Ovary (tissue), 9 donors: Measurements from ENCODE around the gene PCBP2. TPM values are rescaled to one million over a fixed set of nuclear protein-coding genes. Genes with fewer than 3 reads are reported as not detected.

Experiments used
- DNase-seq, 5 donors: peaks; one replicate each; pipeline ENCODE4 v3.0.0-alpha.2; 2019 to 2020
- H3K27ac ChIP-seq, 2 donors: fragments of 200-600 bp; one replicate each; pipeline versions ENCODE4 v1.5.1 to v1.8.0; 2019 to 2022
- H3K27me3 ChIP-seq: fragments of 200-600 bp; one replicate; pipeline ENCODE4 v1.8.0; 2022
- H3K36me3 ChIP-seq: fragments of 200-600 bp; sonication (generic); one replicate; pipeline ENCODE4 v1.5.1; 2019
- H3K4me1 ChIP-seq: one replicate; pipeline ENCODE4 v1.8.1; 2013; ENCODE audit warnings: mild to moderate bottlenecking, moderate library complexity; ENCODE audit not compliant: insufficient read depth
- H3K4me3 ChIP-seq: fragments of 200-600 bp; sonication (generic); one replicate; pipeline ENCODE4 v1.5.1; 2017
- H3K9me3 ChIP-seq, 2 donors: fragments of 200-600 bp in 1 of 2; sonication (generic) in 1 of 2; one replicate each; pipeline versions ENCODE4 v1.5.1 to v1.8.1; 2013 to 2019; ENCODE audit warnings: mild to moderate bottlenecking in 1 of 2, moderate library complexity in 1 of 2
- EP300 ChIP-seq: sonication (generic); formaldehyde crosslinking; IDR thresholded peaks from one replicate; pipeline ENCODE4 v1.6.1; 2017; ENCODE audit warnings: antibody characterized with exemption
- POLR2A ChIP-seq: fragments of 450-650 bp; IDR thresholded peaks from one replicate; pipeline ENCODE4 v1.6.1; 2017; ENCODE audit warnings: antibody characterized with exemption, mild to moderate bottlenecking, moderate library complexity
- WGBS, 3 donors: extraction: QIAGEN DNeasy Blood & Tissue Kit in 1 of 3; methylation state at CpG; one replicate each; pipeline versions ENCODE4 v1.1.5 to v1.1.7; 2013 to 2017; 5-methylcytosine and 5-hydroxymethylcytosine counted together
- intact Hi-C, 4 donors: fragments of 100-400 bp; cut with DNase I; formaldehyde crosslinking; loops; one replicate each; pipeline versions ENCODE4 v1.11.0 to v1.15.1; 2022 to 2023
- polyA plus RNA-seq, 2 donors: library from polyadenylated mRNA; stranded (reverse); fragments of 200-250 nt in 1 of 2; fragments of 350-450 nt in 1 of 2; fragmentation: Illumina TruSeq in 1 of 2; extraction: RNeasy Lipid Tissue Mini Kit (QIAGEN cat#74804) in 1 of 2; gene quantifications; one replicate each; pipeline ENCODE4 v1.2.3, GENCODE V29; 2013 to 2014
- small RNA-seq: library from RNA; depleted of rRNA; stranded (forward); fragments of <200 nt; gene quantifications from one replicate; pipeline ENCODE3, GENCODE V24; 2016
- total RNA-seq, 7 donors: library from RNA; depleted of rRNA in 2 of 7; stranded (reverse); fragments of >200 nt in 2 of 7; fragmentation: NEBNext Ultra II Directional in 3 of 7; extraction: Animal tissue kit (Norgen Biotek cat#: 25700) in 3 of 7; gene quantifications; one replicate each; pipeline versions ENCODE4 v1.1.0 to v1.2.4, GENCODE V29; 2016 to 2023
- TF ChIP-seq, protein P1 (sequence below), 3 donors: fragments of 450-650 bp in 2 of 3; fragments of 200-600 bp in 1 of 3; IDR thresholded peaks; one replicate each; pipeline versions ENCODE4 v1.5.1 to v1.8.0; 2016 to 2022; ENCODE audit warnings: antibody characterized with exemption in 3 of 3, mild to moderate bottlenecking in 1 of 3
- donor health status: DM: no; HTN: no; CAD: no; lungs with moderate emphysema.
- donor health status: DM: no; HTN: no; CAD: no.
- donor health status: Bipolar disorder and iron deficiency.
- donor health status: DM: yes; HTN: yes; CAD: no.
- donor health status: DM: no; HTN: no; CAD: no.
- donor health status: DM: yes; HTN: yes; CAD: no.

The PCBP2 gene
- total and polyA plus RNA-seq, 9 donors, result 413 to 1,354 (median 948) TPM

DNA sequence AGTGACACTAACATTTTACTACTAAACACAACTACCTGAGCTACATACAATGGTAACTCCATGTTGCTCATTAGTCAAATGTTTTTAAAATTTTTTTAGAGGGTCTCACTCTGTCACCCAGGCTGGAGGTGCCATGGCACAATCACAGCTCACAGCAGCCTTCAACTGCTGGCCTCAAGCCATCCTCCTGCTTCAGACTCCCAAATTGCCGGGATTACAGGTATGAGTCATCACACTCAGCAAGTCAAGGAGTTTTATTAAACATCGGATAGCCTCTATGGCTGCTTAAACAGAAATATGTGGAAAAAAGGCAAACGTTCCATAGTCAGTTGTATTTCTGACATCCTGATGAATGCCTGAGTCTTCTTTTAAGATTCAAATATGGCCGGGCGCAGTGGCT is 66.5 kb downstream of the PCBP2 start:
- Histone ChIP-seq H3K4me3 (no peak overlapping the region), H3K27me3 (no peaks in the 10 kb centered on the region), H3K27ac (no peak overlapping the region), H3K4me1 (no peaks in the 10 kb centered on the region), H3K9me3 (no peaks in the 10 kb centered on the region), H3K36me3 (no peaks in the 10 kb centered on the region)
- intact Hi-C loops, result no loop called here
- no peak for DNase-seq
- WGBS, 3 donors, result 49 to 61% (median 60%) methylated on average over 5 of the region's 5 CpGs
- no peak for TF ChIP-seq POLR2A
- TF ChIP-seq EP300, result no peak
- TF ChIP-seq, protein P1, sequence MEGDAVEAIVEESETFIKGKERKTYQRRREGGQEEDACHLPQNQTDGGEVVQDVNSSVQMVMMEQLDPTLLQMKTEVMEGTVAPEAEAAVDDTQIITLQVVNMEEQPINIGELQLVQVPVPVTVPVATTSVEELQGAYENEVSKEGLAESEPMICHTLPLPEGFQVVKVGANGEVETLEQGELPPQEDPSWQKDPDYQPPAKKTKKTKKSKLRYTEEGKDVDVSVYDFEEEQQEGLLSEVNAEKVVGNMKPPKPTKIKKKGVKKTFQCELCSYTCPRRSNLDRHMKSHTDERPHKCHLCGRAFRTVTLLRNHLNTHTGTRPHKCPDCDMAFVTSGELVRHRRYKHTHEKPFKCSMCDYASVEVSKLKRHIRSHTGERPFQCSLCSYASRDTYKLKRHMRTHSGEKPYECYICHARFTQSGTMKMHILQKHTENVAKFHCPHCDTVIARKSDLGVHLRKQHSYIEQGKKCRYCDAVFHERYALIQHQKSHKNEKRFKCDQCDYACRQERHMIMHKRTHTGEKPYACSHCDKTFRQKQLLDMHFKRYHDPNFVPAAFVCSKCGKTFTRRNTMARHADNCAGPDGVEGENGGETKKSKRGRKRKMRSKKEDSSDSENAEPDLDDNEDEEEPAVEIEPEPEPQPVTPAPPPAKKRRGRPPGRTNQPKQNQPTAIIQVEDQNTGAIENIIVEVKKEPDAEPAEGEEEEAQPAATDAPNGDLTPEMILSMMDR (IDR thresholded peaks at IDR 0.05), result no peak

- Histone ChIP-seq H3K27me3 (no peaks in the 10 kb centered on the region), H3K36me3 (no peaks in the 10 kb centered on the region), H3K9me3 (no peaks in the 10 kb centered on the region), H3K27ac (no peak overlapping the region), H3K4me3 (no peak overlapping the region), H3K4me1 (no peaks in the 10 kb centered on the region)
- 90 to 94% (median 92%) methylated on average over 3 of the region's 3 CpGs for WGBS, 3 donors
- intact Hi-C loops, result no loop called here
- no peak for DNase-seq
- no peak for TF ChIP-seq EP300
- TF ChIP-seq, protein P1 (IDR thresholded peaks at IDR 0.05), result no peak
- TF ChIP-seq POLR2A, result no peak
Measured at GRCh38 chr12:53523131-53523530, 71.2 kb downstream of the PCBP2 start.

DNA sequence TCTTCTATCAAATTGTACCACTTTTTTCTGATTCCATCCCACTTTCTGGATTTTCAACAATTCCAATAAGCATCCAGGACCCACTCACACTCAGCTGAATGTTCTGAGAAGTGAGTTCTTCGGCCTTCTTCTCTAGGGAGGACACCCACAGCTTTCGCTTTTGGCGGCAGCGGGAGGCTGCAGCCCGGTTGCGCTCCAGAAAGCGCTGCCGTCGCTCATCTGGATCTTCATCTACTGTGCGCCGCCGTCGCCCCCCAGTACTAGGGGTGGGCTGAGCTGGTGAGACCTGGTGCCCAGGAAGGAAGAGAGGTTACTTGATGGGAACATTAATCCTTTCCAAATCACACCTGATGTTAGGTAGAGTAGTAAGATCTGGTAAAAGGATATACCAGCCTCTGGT is 72.6 kb downstream of the PCBP2 start:
- Histone ChIP-seq H3K27ac (no peak overlapping the region), H3K4me3 (no peak overlapping the region), H3K27me3 (no peaks in the 10 kb centered on the region), H3K9me3 (no peaks in the 10 kb centered on the region), H3K36me3 (no peaks in the 10 kb centered on the region), H3K4me1 (no peaks in the 10 kb centered on the region)
- TF ChIP-seq EP300 (no peak), POLR2A (no peak)
- TF ChIP-seq, protein P1 (IDR thresholded peaks at IDR 0.05), result no peak
- no peak for DNase-seq
- 91 to 97% (median 96%) methylated on average over 13 of the region's 13 CpGs for WGBS, 3 donors
- intact Hi-C loops, result no loop called here

DNA sequence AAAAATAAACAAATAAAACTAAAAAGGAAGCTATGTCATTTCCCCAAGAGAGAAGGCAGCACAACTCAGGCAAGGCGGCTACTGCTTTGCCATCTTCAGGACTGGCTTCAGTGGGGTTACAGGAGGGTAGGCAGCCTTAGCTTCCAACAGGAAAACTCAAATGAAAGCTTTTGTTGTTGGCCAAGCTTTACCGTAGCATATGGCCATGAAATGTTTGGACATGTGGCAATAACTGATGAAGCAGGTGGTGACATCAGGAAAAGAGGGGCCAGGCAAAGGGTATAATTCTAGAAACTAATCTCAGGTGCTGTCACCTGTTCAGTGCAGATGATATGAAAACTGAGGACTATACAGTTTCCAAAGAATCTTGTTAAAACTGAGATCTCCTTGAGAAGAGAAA is 78.2 kb downstream of the PCBP2 start:
- H3K27me3 ChIP-seq, result no peaks in the 10 kb centered on the region
- TF ChIP-seq POLR2A, result no peak
- TF ChIP-seq EP300, result no peak
- TF ChIP-seq, protein P1 (IDR thresholded peaks at IDR 0.05), result no peak
- no peak overlapping the region for H3K4me3 ChIP-seq
- H3K9me3 ChIP-seq, result no peaks in the 10 kb centered on the region
- no peak overlapping the region for H3K27ac ChIP-seq
- DNase-seq, result no peak
- no peaks in the 10 kb centered on the region for H3K36me3 ChIP-seq
- 91 to 98% (median 96%) methylated on average over 2 of the region's 2 CpGs for WGBS, 3 donors
- no peaks in the 10 kb centered on the region for H3K4me1 ChIP-seq
- intact Hi-C loops, result no loop called here

Small RNAs within 50 kb of the gene (small RNA-seq; reads per million reads assigned to genes)
- not detected for gene AC023509.3

Other genes starting within 250 kb of the PCBP2 start
- 1 to 10 TPM in 6 of 7 donors, under 1 TPM in 1; 0.96 to 2.9 (median 1.7) TPM for gene ITGB7, start 244.9 kb upstream of the PCBP2 start, total RNA-seq
- gene ITGB7, start 244.9 kb upstream of the PCBP2 start, polyA plus RNA-seq, result 1 to 10 TPM in 1 of 2 donors, under 1 TPM in 1; 0.45 to 3.1 TPM
- 10 to 100 TPM in 6 of 7 donors, 1 to 10 TPM in 1; 8.7 to 37.0 (median 31.7) TPM for gene RARG, start 219.9 kb upstream of the PCBP2 start, total RNA-seq
- 10 to 100 TPM; 18.8 to 22.0 TPM for gene RARG, start 219.9 kb upstream of the PCBP2 start, polyA plus RNA-seq
- 1 to 10 TPM in 1 of 7 donors, under 1 TPM in 6; 0.11 to 1.6 (median 0.24) TPM for gene ESPL1, start 183.8 kb upstream of the PCBP2 start, total RNA-seq
- under 1 TPM; 0.37 to 0.40 TPM for gene ESPL1, start 183.8 kb upstream of the PCBP2 start, polyA plus RNA-seq
- 1,000 to 10,000 TPM in 2 of 7 donors, 100 to 1,000 TPM in 5; 603 to 1,792 (median 728) TPM for gene PFDN5, start 156.6 kb upstream of the PCBP2 start, total RNA-seq
- gene PFDN5, start 156.6 kb upstream of the PCBP2 start, polyA plus RNA-seq, result 1,000 to 10,000 TPM; 1,635 to 1,700 TPM
- 10 to 100 TPM; 45.3 to 80.3 (median 57.8) TPM for gene MYG1, start 152.4 kb upstream of the PCBP2 start, total RNA-seq
- 10 to 100 TPM; 29.9 to 75.5 TPM for gene MYG1, start 152.4 kb upstream of the PCBP2 start, polyA plus RNA-seq
- gene AAAS, start 130.5 kb upstream of the PCBP2 start, total RNA-seq, result 10 to 100 TPM; 23.4 to 47.6 (median 43.0) TPM
- gene AAAS, start 130.5 kb upstream of the PCBP2 start, polyA plus RNA-seq, result 10 to 100 TPM; 41.4 to 42.9 TPM
- gene SP7, start 115.7 kb upstream of the PCBP2 start, total RNA-seq, result not detected
- under 1 TPM; 0.02 to 0.10 TPM for gene SP7, start 115.7 kb upstream of the PCBP2 start, polyA plus RNA-seq
- gene SP1, start 71.9 kb upstream of the PCBP2 start, total RNA-seq, result 100 to 1,000 TPM in 2 of 7 donors, 10 to 100 TPM in 5; 48.7 to 109 (median 90.8) TPM
- 10 to 100 TPM; 25.7 to 59.2 TPM for gene SP1, start 71.9 kb upstream of the PCBP2 start, polyA plus RNA-seq
- 10 to 100 TPM; 15.3 to 48.6 (median 35.0) TPM for gene AMHR2, start 28.2 kb upstream of the PCBP2 start, total RNA-seq
- 10 to 100 TPM; 11.2 to 32.5 TPM for gene AMHR2, start 28.2 kb upstream of the PCBP2 start, polyA plus RNA-seq
- gene PRR13, start 10.4 kb upstream of the PCBP2 start, total RNA-seq, result 100 to 1,000 TPM in 4 of 7 donors, 10 to 100 TPM in 3; 46.1 to 131 (median 116) TPM
- gene PRR13, start 10.4 kb upstream of the PCBP2 start, polyA plus RNA-seq, result 100 to 1,000 TPM; 125 to 320 TPM
- gene MAP3K12, start 47.4 kb downstream of the PCBP2 start, total RNA-seq, result 10 to 100 TPM; 19.5 to 53.2 (median 30.8) TPM
- gene MAP3K12, start 47.4 kb downstream of the PCBP2 start, polyA plus RNA-seq, result 10 to 100 TPM; 19.5 to 33.4 TPM
- gene TARBP2, start 49.2 kb downstream of the PCBP2 start, total RNA-seq, result 10 to 100 TPM; 14.1 to 25.6 (median 21.9) TPM
- gene TARBP2, start 49.2 kb downstream of the PCBP2 start, polyA plus RNA-seq, result 10 to 100 TPM in 1 of 2 donors, 1 to 10 TPM in 1; 9.8 to 19.9 TPM
- gene NPFF, start 55.4 kb downstream of the PCBP2 start, total RNA-seq, result 1 to 10 TPM in 1 of 7 donors, under 1 TPM in 1, not detected in 5; 0.68 to 1.1 TPM
- not detected for gene NPFF, start 55.4 kb downstream of the PCBP2 start, polyA plus RNA-seq
- 10 to 100 TPM; 19.8 to 60.8 (median 41.3) TPM for gene ATF7, start 174.3 kb downstream of the PCBP2 start, total RNA-seq
- gene ATF7, start 174.3 kb downstream of the PCBP2 start, polyA plus RNA-seq, result 10 to 100 TPM; 25.1 to 68.5 TPM
- gene ATP5MC2, start 224.0 kb downstream of the PCBP2 start, total RNA-seq, result 100 to 1,000 TPM; 241 to 345 (median 289) TPM
- 100 to 1,000 TPM; 438 to 485 TPM for gene ATP5MC2, start 224.0 kb downstream of the PCBP2 start, polyA plus RNA-seq